Ectodermal cell (in vitro differentiated cells): Measurements from ENCODE around the gene FAM161A. TPM values are rescaled to one million over a fixed set of nuclear protein-coding genes. Genes with fewer than 3 reads are reported as not detected.
"Not testable (repeated sequence)": the region's sequence is repeated elsewhere in the genome, so short reads cannot be mapped to it uniquely, and the experiment has no call there.

Experiments
- H3K27ac ChIP-seq: 2 replicates; pipeline ENCODE4 v1.7.0; 2013; ENCODE audit warnings: mild to moderate bottlenecking, low read depth, low read length; ENCODE audit not compliant: insufficient read depth, poor library complexity, severe bottlenecking
- H3K27me3 ChIP-seq: 2 replicates; pipeline ENCODE4 v1.7.0; 2013; ENCODE audit warnings: mild to moderate bottlenecking, low read length; ENCODE audit not compliant: insufficient read depth, control insufficient read depth, poor library complexity, severe bottlenecking
- H3K36me3 ChIP-seq: one replicate; pipeline ENCODE4 v1.7.0; 2013; ENCODE audit warnings: low read length; ENCODE audit not compliant: control insufficient read depth, insufficient read depth
- H3K4me1 ChIP-seq: one replicate; pipeline ENCODE4 v1.7.0; 2013; ENCODE audit warnings: low read length; ENCODE audit not compliant: control insufficient read depth, insufficient read depth
- H3K4me3 ChIP-seq: 2 replicates; pipeline ENCODE4 v1.7.0; 2013; ENCODE audit warnings: low read depth, low read length, control low read depth; ENCODE audit not compliant: insufficient read depth
- H3K9me3 ChIP-seq: 2 replicates; pipeline ENCODE4 v1.7.0; 2013; ENCODE audit warnings: mild to moderate bottlenecking, low read length, moderate library complexity; ENCODE audit not compliant: control insufficient read depth
- WGBS, 2 experiments: methylation state at CpG; one replicate each; pipeline ENCODE4 v1.1.7; 2013; ENCODE audit warnings: missing lambda C conversion rate in 2 of 2; 5-methylcytosine and 5-hydroxymethylcytosine counted together
- polyA plus RNA-seq, 4 experiments: library from polyadenylated mRNA; stranded (reverse); fragments of 50-300 nt; gene quantifications; one replicate each; pipeline ENCODE4 v1.2.3, GENCODE V29; 2013

FAM161A gene, protein sequence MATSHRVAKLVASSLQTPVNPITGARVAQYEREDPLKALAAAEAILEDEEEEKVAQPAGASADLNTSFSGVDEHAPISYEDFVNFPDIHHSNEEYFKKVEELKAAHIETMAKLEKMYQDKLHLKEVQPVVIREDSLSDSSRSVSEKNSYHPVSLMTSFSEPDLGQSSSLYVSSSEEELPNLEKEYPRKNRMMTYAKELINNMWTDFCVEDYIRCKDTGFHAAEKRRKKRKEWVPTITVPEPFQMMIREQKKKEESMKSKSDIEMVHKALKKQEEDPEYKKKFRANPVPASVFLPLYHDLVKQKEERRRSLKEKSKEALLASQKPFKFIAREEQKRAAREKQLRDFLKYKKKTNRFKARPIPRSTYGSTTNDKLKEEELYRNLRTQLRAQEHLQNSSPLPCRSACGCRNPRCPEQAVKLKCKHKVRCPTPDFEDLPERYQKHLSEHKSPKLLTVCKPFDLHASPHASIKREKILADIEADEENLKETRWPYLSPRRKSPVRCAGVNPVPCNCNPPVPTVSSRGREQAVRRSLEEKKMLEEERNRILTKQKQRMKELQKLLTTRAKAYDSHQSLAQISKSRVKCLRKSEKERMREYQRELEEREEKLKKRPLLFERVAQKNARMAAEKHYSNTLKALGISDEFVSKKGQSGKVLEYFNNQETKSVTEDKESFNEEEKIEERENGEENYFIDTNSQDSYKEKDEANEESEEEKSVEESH
- polyA plus RNA-seq (2013, experiment 1 of 4): 19.3 TPM
- 23.2 TPM for polyA plus RNA-seq (2013, experiment 2 of 4)
- polyA plus RNA-seq (2013, experiment 3 of 4): 16.8 TPM
- 18.7 TPM for polyA plus RNA-seq (2013, experiment 4 of 4)

DNA sequence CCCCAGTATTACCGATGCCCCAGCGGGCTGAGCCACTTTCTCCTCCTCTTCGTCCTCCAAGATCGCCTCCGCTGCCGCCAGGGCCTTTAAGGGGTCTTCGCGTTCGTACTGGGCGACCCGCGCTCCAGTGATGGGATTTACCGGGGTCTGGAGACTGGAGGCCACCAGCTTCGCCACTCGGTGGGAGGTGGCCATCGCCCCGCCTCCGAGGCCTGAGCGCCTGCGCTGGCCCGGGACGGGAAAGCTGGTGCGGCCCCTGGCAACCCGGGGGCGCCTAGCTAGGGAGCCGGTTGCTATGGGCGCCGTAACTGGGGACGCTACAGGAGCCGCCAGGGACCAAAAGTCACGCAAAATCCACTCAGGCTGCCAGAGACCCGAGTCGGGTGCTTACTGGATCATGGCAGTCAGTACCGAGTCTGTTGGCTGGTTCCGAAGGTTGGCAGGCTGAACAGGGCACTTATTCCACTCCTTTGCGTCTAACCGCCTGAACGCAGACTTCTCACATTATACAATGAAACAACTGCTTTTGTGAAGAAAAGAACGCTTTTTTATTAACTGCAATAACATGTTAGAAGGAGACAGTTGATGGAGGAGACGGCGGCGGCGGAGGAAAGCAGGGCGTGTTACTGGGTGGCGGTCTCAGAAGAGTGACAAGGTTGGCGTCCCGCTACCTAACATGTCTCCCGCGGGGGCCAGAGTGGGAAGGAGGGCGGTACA is at the start of gene FAM161A:
Gene FAM161A, minus strand, starts transcription at position 214 of the 717 bp plus-strand sequence. Its CDS starts 19 bp downstream, at position 195.
- Histone ChIP-seq H3K27ac (peak within 1 kb of the TSS; percentile 73), H3K4me1 (no peaks in the 10 kb centered on the region), H3K4me3 (peak within 1 kb of the TSS; percentile 79), H3K27me3 (no peaks in the 10 kb centered on the region), H3K36me3 (no peaks in the 10 kb centered on the region), H3K9me3 (no peaks in the 10 kb centered on the region)
- 0% methylated on average over 49 to 50 of the region's 50 CpGs for WGBS, 2 experiments

DNA sequence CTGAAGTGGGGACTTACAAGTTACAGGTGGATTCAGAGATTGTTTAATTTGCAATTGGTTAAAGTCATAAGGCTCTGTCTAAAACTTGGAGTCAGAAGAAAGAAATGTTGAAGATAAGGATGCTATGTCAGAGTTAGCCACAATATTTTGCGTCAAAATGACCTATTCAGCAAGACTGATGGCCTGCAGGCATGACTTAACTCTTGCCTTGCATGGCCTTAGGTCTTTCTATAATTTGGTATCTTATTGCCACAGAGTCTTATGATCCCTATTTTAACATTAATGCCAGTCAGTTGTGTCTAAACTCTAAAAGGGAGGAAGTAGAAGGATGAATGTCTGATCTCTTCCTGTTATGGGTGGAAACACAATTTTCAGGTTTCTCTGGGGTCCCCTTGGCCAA is 46.4 kb upstream of the FAM161A start:
- no peak overlapping the region for H3K4me3 ChIP-seq
- no peak overlapping the region for H3K27ac ChIP-seq
- no peaks in the 10 kb centered on the region for H3K36me3 ChIP-seq
- H3K9me3 ChIP-seq: no peaks in the 10 kb centered on the region
- H3K27me3 ChIP-seq: no peaks in the 10 kb centered on the region
- WGBS, 2 experiments: 81 to 91% methylated on average over 1 of the region's 1 CpG
- no peaks in the 10 kb centered on the region for H3K4me1 ChIP-seq

DNA sequence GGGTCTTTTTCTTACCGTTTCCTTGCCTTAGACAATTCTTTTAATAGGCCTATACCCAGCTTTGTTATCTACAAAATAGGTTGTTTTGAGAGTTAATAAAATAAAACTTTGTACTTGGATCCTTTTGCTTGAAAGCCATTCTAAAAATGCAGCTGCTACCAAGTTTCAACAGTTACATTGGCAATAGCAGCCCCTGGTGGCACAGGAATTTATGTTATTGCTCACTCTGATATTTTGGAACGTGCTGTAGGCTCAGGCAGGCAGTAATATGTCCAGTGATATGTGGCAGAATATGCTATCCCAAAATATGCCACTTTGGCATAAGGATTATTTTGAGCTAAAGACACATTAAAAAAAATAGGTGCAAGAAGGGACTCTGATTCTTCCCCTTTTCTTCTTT is 45.0 kb upstream of the FAM161A start:
- Histone ChIP-seq H3K4me1 (no peaks in the 10 kb centered on the region), H3K27me3 (no peaks in the 10 kb centered on the region), H3K36me3 (no peaks in the 10 kb centered on the region), H3K27ac (no peak overlapping the region), H3K9me3 (no peaks in the 10 kb centered on the region), H3K4me3 (no peak overlapping the region)
- 50 to 68% methylated on average over 1 to 2 of the region's 2 CpGs for WGBS, 2 experiments

DNA sequence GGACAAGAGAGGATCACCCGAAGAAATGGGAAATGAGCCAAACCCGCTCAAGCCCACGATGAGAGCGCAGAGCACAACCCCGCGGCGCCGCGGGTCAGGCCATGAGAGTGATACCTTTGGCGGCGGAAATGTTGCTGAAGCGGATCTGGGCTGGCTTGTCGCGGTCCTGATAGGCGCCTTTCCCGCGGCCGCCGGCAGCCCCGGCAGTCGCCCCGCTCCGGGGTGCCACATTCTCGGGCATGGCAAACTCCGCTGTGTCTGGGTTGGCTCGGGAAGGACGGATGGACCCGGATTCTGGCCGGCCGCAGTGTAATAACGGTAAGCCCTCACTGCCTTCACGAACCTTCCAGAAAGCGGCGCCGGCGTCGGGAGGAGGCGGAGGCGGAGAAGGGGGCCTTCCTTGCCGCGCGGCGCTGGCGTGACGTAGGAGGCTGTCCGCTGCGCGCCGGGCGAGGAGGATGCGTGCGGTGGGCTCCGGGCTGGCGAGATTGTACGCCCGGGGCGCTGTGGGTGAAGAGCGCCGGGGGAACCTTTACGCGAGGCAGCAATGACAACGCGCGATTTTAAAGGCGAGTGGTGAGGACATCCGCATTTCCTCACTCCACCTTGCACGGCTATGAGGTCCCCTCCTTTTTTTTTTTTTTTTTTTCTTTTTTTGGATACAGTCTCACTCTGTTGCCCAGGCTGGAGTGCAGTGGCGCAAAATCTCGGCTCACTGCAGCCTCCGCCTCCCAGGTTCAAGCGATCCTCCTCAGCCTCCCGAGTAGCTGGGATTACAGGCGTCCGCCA is 34.6 kb upstream of the FAM161A start, which contains the start of gene CCT4:
Gene CCT4, minus strand, starts transcription at position 390 of the 789 bp plus-strand sequence. Its CDS starts 149 bp downstream, at position 241.
- H3K4me1 ChIP-seq: no peaks in the 10 kb centered on the region
- 2 to 3% methylated on average over 74 of the region's 74 CpGs for WGBS, 2 experiments
- peak within 1 kb of the TSS; percentile 96 for H3K4me3 ChIP-seq
- no peaks in the 10 kb centered on the region for H3K9me3 ChIP-seq
- H3K27me3 ChIP-seq: no peaks in the 10 kb centered on the region
- H3K36me3 ChIP-seq: peaks cover 13% of the 10 kb centered on the region
- peak within 1 kb of the TSS; percentile 95 for H3K27ac ChIP-seq

DNA sequence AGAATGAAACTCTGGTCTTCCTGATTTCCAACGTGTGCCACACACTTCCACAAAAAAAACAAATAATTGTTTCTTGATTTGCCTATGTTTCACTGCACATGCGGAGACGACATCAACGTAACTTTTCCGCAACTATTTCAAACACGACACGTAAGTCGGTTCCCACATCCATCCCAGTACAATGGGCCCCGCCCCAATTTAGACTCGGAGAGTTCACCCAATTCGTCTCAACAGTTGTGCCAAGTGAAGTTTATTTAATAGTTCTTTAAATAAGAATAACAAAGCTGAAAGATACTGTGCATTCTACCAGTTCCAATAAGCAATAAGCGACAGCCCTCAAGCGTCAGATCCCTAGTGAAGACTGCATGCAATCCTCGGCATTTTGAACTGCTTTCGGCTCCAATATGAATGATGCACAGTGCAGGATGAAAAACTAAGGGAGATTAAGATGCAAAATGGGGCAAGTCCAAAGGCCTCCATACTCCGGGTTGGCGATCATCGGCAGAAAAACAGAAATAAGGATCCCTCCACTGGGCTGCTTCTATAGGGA is 33.9 kb upstream of the FAM161A start:
- Histone ChIP-seq H3K36me3 (peaks cover 19% of the 10 kb centered on the region), H3K27ac (peak overlapping the region; percentile 95), H3K4me3 (peak overlapping the region; percentile 96), H3K4me1 (no peaks in the 10 kb centered on the region), H3K9me3 (no peaks in the 10 kb centered on the region), H3K27me3 (no peaks in the 10 kb centered on the region)
- WGBS, 2 experiments: 0% methylated on average over 17 to 18 of the region's 18 CpGs

DNA sequence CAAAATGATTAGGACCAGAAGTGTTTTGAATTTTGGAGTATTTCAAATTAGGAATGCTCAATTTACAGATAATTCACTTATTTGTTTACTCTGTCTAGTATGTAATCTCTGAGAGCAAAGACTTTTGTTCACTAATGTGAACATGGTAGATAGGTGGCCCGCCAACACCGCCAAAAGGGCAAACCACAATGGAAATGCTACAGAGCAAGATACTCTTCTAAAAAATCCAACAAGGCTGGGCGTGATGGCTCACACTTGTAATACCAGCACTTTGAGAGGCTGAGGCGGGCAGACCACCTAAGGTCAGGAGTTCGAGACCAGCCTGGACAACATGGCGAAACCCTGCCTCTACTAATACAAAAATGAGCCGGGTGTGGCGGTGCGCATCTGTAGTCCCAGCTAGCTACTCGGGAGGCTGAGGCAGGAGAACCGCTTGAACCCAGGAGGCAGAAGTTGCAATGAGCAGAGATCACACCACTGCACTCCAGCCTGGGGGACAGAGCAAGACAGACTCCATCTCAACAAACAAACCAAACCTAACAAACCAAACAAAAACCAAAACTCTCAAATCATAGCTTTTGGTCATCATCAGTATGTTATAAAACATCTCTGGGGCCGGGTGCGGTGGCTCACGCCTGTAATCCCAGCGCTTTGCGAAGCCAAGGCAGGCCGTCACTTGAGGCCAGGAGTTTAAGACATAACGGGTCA is 32.2 kb upstream of the FAM161A start:
- Histone ChIP-seq H3K9me3 (no peaks in the 10 kb centered on the region), H3K27me3 (no peaks in the 10 kb centered on the region), H3K27ac (no peak overlapping the region), H3K36me3 (peaks cover 25% of the 10 kb centered on the region), H3K4me1 (no peaks in the 10 kb centered on the region), H3K4me3 (peak overlapping the region; percentile 14)
- 88 to 89% methylated on average over 18 of the region's 18 CpGs for WGBS, 2 experiments

DNA sequence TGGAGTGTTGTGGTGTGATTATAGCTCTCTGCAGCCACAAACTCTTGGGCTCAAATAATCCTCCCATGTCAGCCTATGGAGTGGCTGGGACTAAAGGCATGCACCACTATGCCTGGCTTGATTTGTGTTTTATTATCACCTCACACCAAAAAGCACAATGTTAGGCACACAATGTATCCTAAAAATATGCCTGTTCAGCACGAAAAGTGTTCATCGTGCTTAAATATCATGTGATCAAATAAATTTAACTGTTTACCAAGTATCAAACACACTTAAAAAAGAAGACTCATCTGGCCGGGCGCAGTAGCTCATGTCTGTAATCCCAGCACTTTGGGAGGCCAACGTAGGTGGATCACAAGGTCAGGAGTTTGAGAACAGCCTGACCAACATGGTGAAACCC is 29.0 kb upstream of the FAM161A start:
- H3K36me3 ChIP-seq: peaks cover 48% of the 10 kb centered on the region
- 93 to 96% methylated on average over 5 of the region's 5 CpGs for WGBS, 2 experiments
- no peaks in the 10 kb centered on the region for H3K27me3 ChIP-seq
- no peaks in the 10 kb centered on the region for H3K4me1 ChIP-seq
- H3K27ac ChIP-seq: no peak overlapping the region
- no peak overlapping the region for H3K4me3 ChIP-seq
- no peaks in the 10 kb centered on the region for H3K9me3 ChIP-seq

DNA sequence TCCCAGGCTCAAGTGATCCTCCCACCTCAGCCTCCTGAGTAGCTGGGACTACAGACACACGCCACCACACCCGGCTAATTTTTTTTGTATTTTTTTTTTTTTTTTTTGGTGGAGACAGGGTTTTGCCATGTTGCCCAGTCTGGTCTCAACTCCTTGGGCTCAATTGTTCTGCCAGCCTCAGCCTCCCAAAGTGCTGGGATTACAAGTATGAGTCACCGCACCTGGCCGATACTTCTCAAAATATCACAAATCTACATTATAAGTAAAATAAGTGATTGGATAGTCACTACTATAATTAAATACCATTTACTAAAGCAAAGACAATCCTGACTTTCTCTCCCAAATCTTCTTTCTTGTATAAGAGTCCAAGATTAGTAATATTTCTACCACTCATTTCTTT is 25.5 kb upstream of the FAM161A start:
- not testable (repeated sequence) for H3K9me3 ChIP-seq, H3K27ac ChIP-seq, H3K27me3 ChIP-seq, H3K4me3 ChIP-seq, H3K4me1 ChIP-seq
- WGBS, 2 experiments: 95% methylated on average over 4 of the region's 4 CpGs; no CpG with 5 or more reads in 1 of the 2 experiments
- H3K36me3 ChIP-seq: peaks cover 63% of the 10 kb centered on the region

DNA sequence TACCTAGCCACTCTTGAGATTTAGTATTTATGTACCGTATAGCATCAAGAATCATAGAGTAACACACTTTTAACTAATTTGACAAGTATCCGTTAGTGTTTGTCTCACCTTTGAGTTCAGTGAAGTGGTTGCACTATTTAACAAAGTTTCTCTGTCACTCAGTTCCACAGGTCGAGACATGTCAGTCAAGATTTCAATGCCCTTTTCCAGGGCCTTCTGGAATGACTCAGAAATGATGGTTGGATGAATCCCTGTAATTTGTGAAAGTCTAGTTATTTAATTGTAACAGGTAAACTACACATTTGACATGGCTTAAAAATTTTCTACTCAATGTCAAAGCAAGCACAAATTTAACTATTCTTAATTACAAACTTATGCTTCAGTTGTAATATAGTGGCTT is 24.9 kb upstream of the FAM161A start:
- Histone ChIP-seq H3K27ac (no peak overlapping the region), H3K4me1 (no peaks in the 10 kb centered on the region), H3K36me3 (peaks cover 64% of the 10 kb centered on the region), H3K27me3 (no peaks in the 10 kb centered on the region), H3K4me3 (no peak overlapping the region), H3K9me3 (no peaks in the 10 kb centered on the region)
- WGBS, 2 experiments: 94 to 99% methylated on average over 3 of the region's 3 CpGs
